HEK293 (cell line): ENCODE data around the gene TOM1L2.

Source experiments
- EGR2 ChIP-seq: fragments of 450-650 bp; formaldehyde crosslinking; IDR thresholded peaks from 2 replicates; pipeline ENCODE4 v1.5.1; 2016; ENCODE audit warnings: low read depth, missing biosample characterization, missing genetic modification characterization
- GLI2 ChIP-seq: fragments of 450-650 bp; formaldehyde crosslinking; IDR thresholded peaks from 2 replicates; pipeline ENCODE4; 2017; ENCODE audit warnings: missing biosample characterization, missing genetic modification characterization, low read depth, borderline replicate concordance
- GLIS2 ChIP-seq: fragments of 450-650 bp; formaldehyde crosslinking; IDR thresholded peaks from 2 replicates; pipeline ENCODE4 v1.5.1; 2016; ENCODE audit warnings: missing biosample characterization, missing genetic modification characterization
- HOXA7 ChIP-seq: sonication (generic); formaldehyde crosslinking; IDR thresholded peaks from 2 replicates; pipeline ENCODE4 v1.8.1; 2022; ENCODE audit warnings: missing genetic modification reagents, borderline replicate concordance
- HOXD13 ChIP-seq: sonication (generic); formaldehyde crosslinking; IDR thresholded peaks from 2 replicates; pipeline ENCODE4 v1.8.0; 2022; ENCODE audit warnings: missing genetic modification reagents, borderline replicate concordance
- KLF8 ChIP-seq: fragments of 450-650 bp; formaldehyde crosslinking; IDR thresholded peaks from 2 replicates; pipeline ENCODE4 v1.5.1; 2016; ENCODE audit warnings: missing biosample characterization, missing genetic modification characterization
- MZF1 ChIP-seq: fragments of 450-650 bp; formaldehyde crosslinking; IDR thresholded peaks from 2 replicates; pipeline ENCODE4 v1.5.1; 2017; ENCODE audit warnings: missing biosample characterization, missing genetic modification characterization, borderline replicate concordance
- OSR2 ChIP-seq: fragments of 450-650 bp; formaldehyde crosslinking; IDR thresholded peaks from 2 replicates; pipeline ENCODE4 v1.5.1; 2016; ENCODE audit warnings: missing biosample characterization, missing genetic modification characterization
- RBAK ChIP-seq: fragments of 450-650 bp; formaldehyde crosslinking; IDR thresholded peaks from 2 replicates; pipeline ENCODE4 v1.5.1; 2016; ENCODE audit warnings: missing biosample characterization, missing genetic modification characterization
- SCRT2 ChIP-seq: fragments of 450-650 bp; formaldehyde crosslinking; IDR thresholded peaks from 2 replicates; pipeline ENCODE4 v1.5.1; 2016; ENCODE audit warnings: missing biosample characterization, missing genetic modification characterization
- ZBTB17 ChIP-seq: fragments of 450-650 bp; formaldehyde crosslinking; IDR thresholded peaks from 2 replicates; pipeline ENCODE4 v1.5.1; 2016; ENCODE audit warnings: missing biosample characterization, missing genetic modification characterization
- ZEB2 ChIP-seq: fragments of 450-650 bp; formaldehyde crosslinking; IDR thresholded peaks from 2 replicates; pipeline ENCODE4 v1.5.1; 2016; ENCODE audit warnings: missing biosample characterization, missing genetic modification characterization
- ZNF114 ChIP-seq: fragments of 450-650 bp; formaldehyde crosslinking; IDR thresholded peaks from 2 replicates; pipeline ENCODE4 v1.5.0; 2017; ENCODE audit warnings: missing biosample characterization, missing genetic modification characterization
- ZNF146 ChIP-seq: fragments of 450-650 bp; formaldehyde crosslinking; IDR thresholded peaks from 2 replicates; pipeline ENCODE4 v1.5.1; 2016; ENCODE audit warnings: missing biosample characterization, missing genetic modification characterization
- ZNF155 ChIP-seq: fragments of 450-650 bp; formaldehyde crosslinking; IDR thresholded peaks from 2 replicates; pipeline ENCODE4 v1.5.1; 2016; ENCODE audit warnings: missing biosample characterization, missing genetic modification characterization
- ZNF169 ChIP-seq: fragments of 450-650 bp; formaldehyde crosslinking; IDR thresholded peaks from 2 replicates; pipeline ENCODE4 v1.5.1; 2016; ENCODE audit warnings: missing biosample characterization, missing genetic modification characterization
- ZNF214 ChIP-seq: fragments of 450-650 bp; formaldehyde crosslinking; IDR thresholded peaks from 2 replicates; pipeline ENCODE4 v1.5.1; 2017; ENCODE audit warnings: missing biosample characterization, mild to moderate bottlenecking, missing genetic modification characterization, borderline replicate concordance
- ZNF221 ChIP-seq: fragments of 450-650 bp; formaldehyde crosslinking; IDR thresholded peaks from 2 replicates; pipeline ENCODE4 v1.5.1; 2017; ENCODE audit warnings: missing biosample characterization, missing genetic modification characterization, borderline replicate concordance
- ZNF223 ChIP-seq: fragments of 450-650 bp; formaldehyde crosslinking; IDR thresholded peaks from 2 replicates; pipeline ENCODE4 v1.5.1; 2016; ENCODE audit warnings: missing biosample characterization, missing genetic modification characterization
- ZNF311 ChIP-seq: fragments of 450-650 bp; formaldehyde crosslinking; IDR thresholded peaks from 2 replicates; pipeline ENCODE4 v1.5.1; 2017; ENCODE audit warnings: missing biosample characterization, missing genetic modification characterization, borderline replicate concordance
- ZNF391 ChIP-seq: fragments of 450-650 bp; formaldehyde crosslinking; IDR thresholded peaks from 2 replicates; pipeline ENCODE4 v1.5.1; 2016; ENCODE audit warnings: low read depth, missing biosample characterization, missing genetic modification characterization, borderline replicate concordance
- ZNF398 ChIP-seq: fragments of 450-650 bp; formaldehyde crosslinking; IDR thresholded peaks from 2 replicates; pipeline ENCODE4 v1.5.1; 2017; ENCODE audit warnings: missing biosample characterization, missing genetic modification characterization
- ZNF423 ChIP-seq: fragments of 450-650 bp; formaldehyde crosslinking; IDR thresholded peaks from 2 replicates; pipeline ENCODE4 v1.5.1; 2016; ENCODE audit warnings: missing biosample characterization, missing genetic modification characterization
- ZNF433 ChIP-seq: fragments of 450-650 bp; formaldehyde crosslinking; IDR thresholded peaks from 2 replicates; pipeline ENCODE4 v1.5.1; 2016; ENCODE audit warnings: missing biosample characterization, missing genetic modification characterization, low read depth
- ZNF449 ChIP-seq: fragments of 450-650 bp; formaldehyde crosslinking; IDR thresholded peaks from 2 replicates; pipeline ENCODE4 v1.5.1; 2017; ENCODE audit warnings: missing biosample characterization, mild to moderate bottlenecking, missing genetic modification characterization, moderate library complexity
- ZNF510 ChIP-seq: fragments of 450-650 bp; formaldehyde crosslinking; IDR thresholded peaks from 2 replicates; pipeline ENCODE4 v1.5.1; 2018; ENCODE audit warnings: mild to moderate bottlenecking, missing genetic modification characterization, missing biosample characterization; ENCODE audit not compliant: insufficient replicate concordance
- ZNF514 ChIP-seq: fragments of 450-650 bp; formaldehyde crosslinking; IDR thresholded peaks from 2 replicates; pipeline ENCODE4 v1.5.1; 2016; ENCODE audit warnings: missing biosample characterization, missing genetic modification characterization
- ZNF548 ChIP-seq: fragments of 450-650 bp; formaldehyde crosslinking; IDR thresholded peaks from 2 replicates; pipeline ENCODE4 v1.5.1; 2016; ENCODE audit warnings: missing biosample characterization, missing genetic modification characterization
- ZNF558 ChIP-seq: fragments of 450-650 bp; formaldehyde crosslinking; IDR thresholded peaks from 2 replicates; pipeline ENCODE4 v1.5.1; 2016; ENCODE audit warnings: missing biosample characterization, missing genetic modification characterization
- ZNF600 ChIP-seq: fragments of 450-650 bp; formaldehyde crosslinking; IDR thresholded peaks from 2 replicates; pipeline ENCODE4 v1.5.1; 2016; ENCODE audit warnings: missing biosample characterization, missing genetic modification characterization
- ZNF610 ChIP-seq: fragments of 450-650 bp; formaldehyde crosslinking; IDR thresholded peaks from 2 replicates; pipeline ENCODE4 v1.5.1; 2016; ENCODE audit warnings: missing biosample characterization, missing genetic modification characterization, borderline replicate concordance
- ZNF664 ChIP-seq: fragments of 450-650 bp; formaldehyde crosslinking; IDR thresholded peaks from 2 replicates; pipeline ENCODE4 v1.5.1; 2016; ENCODE audit warnings: missing biosample characterization, missing genetic modification characterization
- ZNF76 ChIP-seq: fragments of 450-650 bp; formaldehyde crosslinking; IDR thresholded peaks from 2 replicates; pipeline ENCODE4; 2016; ENCODE audit warnings: low read depth, missing biosample characterization, missing genetic modification characterization, borderline replicate concordance
- ZNF768 ChIP-seq: fragments of 450-650 bp; formaldehyde crosslinking; IDR thresholded peaks from 2 replicates; pipeline ENCODE4 v1.5.1; 2018; ENCODE audit warnings: missing biosample characterization, mild to moderate bottlenecking, missing genetic modification characterization
- TF ChIP-seq, protein P1 (sequence below): fragments of 450-650 bp; formaldehyde crosslinking; IDR thresholded peaks from 2 replicates; pipeline ENCODE4 v1.5.1; 2016; ENCODE audit warnings: missing biosample characterization, missing genetic modification characterization
- TF ChIP-seq, protein P2 (sequence below): fragments of 450-650 bp; formaldehyde crosslinking; IDR thresholded peaks from 2 replicates; pipeline ENCODE4 v1.5.1; 2016; ENCODE audit warnings: missing biosample characterization, missing genetic modification characterization

The TOM1L2 gene

GRCh38 chr17:17913695-17914332 is 58.4 kb downstream of the TOM1L2 start (continued):
- TF ChIP-seq GLI2 (tag by site-specific recombination) (peak; percentile 44; the same call in 1 of the 2 replicates), ZNF514 (tag by site-specific recombination) (no peak), ZNF391 (tag by site-specific recombination) (no peak; the same call in 1 of the 2 replicates), ZNF155 (no peak), ZNF169 (tag by site-specific recombination) (no peak), ZNF433 (tag by site-specific recombination) (no peak), EGR2 (tag by site-specific recombination) (no peak), ZNF558 (tag by site-specific recombination) (peak; percentile 70; the same call in 1 of the 2 replicates), ZNF311 (tag by site-specific recombination) (no peak), MZF1 (tag by site-specific recombination) (no peak), ZNF398 (peak; percentile 21; the same call in 1 of the 2 replicates), ZNF114 (no peak), HOXA7 (CRISPR knock-in tag) (no peak), ZNF423 (peak; percentile 98), ZNF146 (tag by site-specific recombination) (0 out of 2 replicates have a peak, but pooled peaks have one; percentile 15), ZNF221 (tag by site-specific recombination) (no peak), ZNF214 (no peak), ZNF664 (tag by site-specific recombination) (no peak), OSR2 (tag by site-specific recombination) (peak; percentile 97), ZNF449 (tag by site-specific recombination) (no peak), ZNF76 (no peak), ZNF510 (tag by site-specific recombination) (no peak), KLF8 (tag by site-specific recombination) (peak; percentile 92), ZNF610 (tag by site-specific recombination) (peak; percentile 62; the same call in 1 of the 2 replicates), ZNF548 (tag by site-specific recombination) (no peak), ZBTB17 (tag by site-specific recombination) (peak; percentile 83), ZEB2 (tag by site-specific recombination) (peak; percentile 97), ZNF223 (tag by site-specific recombination) (no peak), HOXD13 (CRISPR knock-in tag) (0 out of 2 replicates have a peak, but pooled peaks have one; percentile 26), RBAK (tag by site-specific recombination) (no peak), GLIS2 (tag by site-specific recombination) (peak; percentile 73), SCRT2 (tag by site-specific recombination) (no peak), ZNF600 (peak; percentile 74), ZNF768 (tag by site-specific recombination) (no peak)
- TF ChIP-seq, protein P1, sequence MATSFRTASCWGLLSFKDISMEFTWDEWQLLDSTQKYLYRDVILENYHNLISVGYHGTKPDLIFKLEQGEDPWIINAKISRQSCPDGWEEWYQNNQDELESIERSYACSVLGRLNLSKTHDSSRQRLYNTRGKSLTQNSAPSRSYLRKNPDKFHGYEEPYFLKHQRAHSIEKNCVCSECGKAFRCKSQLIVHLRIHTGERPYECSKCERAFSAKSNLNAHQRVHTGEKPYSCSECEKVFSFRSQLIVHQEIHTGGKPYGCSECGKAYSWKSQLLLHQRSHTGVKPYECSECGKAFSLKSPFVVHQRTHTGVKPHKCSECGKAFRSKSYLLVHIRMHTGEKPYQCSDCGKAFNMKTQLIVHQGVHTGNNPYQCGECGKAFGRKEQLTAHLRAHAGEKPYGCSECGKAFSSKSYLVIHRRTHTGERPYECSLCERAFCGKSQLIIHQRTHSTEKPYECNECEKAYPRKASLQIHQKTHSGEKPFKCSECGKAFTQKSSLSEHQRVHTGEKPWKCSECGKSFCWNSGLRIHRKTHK (tag by site-specific recombination): no peak
- TF ChIP-seq, protein P2, sequence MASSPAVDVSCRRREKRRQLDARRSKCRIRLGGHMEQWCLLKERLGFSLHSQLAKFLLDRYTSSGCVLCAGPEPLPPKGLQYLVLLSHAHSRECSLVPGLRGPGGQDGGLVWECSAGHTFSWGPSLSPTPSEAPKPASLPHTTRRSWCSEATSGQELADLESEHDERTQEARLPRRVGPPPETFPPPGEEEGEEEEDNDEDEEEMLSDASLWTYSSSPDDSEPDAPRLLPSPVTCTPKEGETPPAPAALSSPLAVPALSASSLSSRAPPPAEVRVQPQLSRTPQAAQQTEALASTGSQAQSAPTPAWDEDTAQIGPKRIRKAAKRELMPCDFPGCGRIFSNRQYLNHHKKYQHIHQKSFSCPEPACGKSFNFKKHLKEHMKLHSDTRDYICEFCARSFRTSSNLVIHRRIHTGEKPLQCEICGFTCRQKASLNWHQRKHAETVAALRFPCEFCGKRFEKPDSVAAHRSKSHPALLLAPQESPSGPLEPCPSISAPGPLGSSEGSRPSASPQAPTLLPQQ (tag by site-specific recombination): 0 out of 2 replicates have a peak, but pooled peaks have one; percentile 60
